Peyer's patch (tissue), 4 donors: ENCODE results near the gene HEPHL1.
"Not testable (repeated sequence)": the region's sequence is repeated elsewhere in the genome, so short reads cannot be mapped to it uniquely, and the experiment has no call there.

Source experiments
- CTCF ChIP-seq, 6 experiments: fragments of 450-650 bp in 4 of 6; fragments of 200-600 bp in 2 of 6; sonication (generic) in 1 of 6; IDR thresholded peaks; one replicate each; pipeline ENCODE4 v1.5.1; 2017 to 2019; ENCODE audit warnings: antibody characterized with exemption in 6 of 6, mild to moderate bottlenecking in 3 of 6, moderate library complexity in 1 of 6
- POLR2A ChIP-seq, 2 donors: fragments of 450-650 bp; IDR thresholded peaks; one replicate each; pipeline ENCODE4 v1.5.1; 2017; ENCODE audit warnings: antibody characterized with exemption in 2 of 2, mild to moderate bottlenecking in 2 of 2, moderate library complexity in 2 of 2

GRCh38 chr11:93976577-93977254, 44.4 kb upstream of the HEPHL1 start:
- TF ChIP-seq CTCF, POLR2A (IDR thresholded peaks at IDR 0.05): not testable (repeated sequence)
